BLaER1 (cell line): ENCODE results near the gene RAB6A.

Experiments used
- H3K27ac ChIP-seq: shearing (Covaris generic); formaldehyde crosslinking; 2 replicates; pipeline ENCODE4 v1.8.1; 2022
- H3K27me3 ChIP-seq: shearing (Covaris generic); formaldehyde crosslinking; 2 replicates; pipeline ENCODE4 v1.8.1; 2022
- H3K36me3 ChIP-seq: shearing (Covaris generic); formaldehyde crosslinking; 2 replicates; pipeline ENCODE4 v1.8.1; 2022
- H3K4me1 ChIP-seq: shearing (Covaris generic); formaldehyde crosslinking; 2 replicates; pipeline ENCODE4 v1.8.1; 2022
- H3K4me2 ChIP-seq: shearing (Covaris generic); formaldehyde crosslinking; 2 replicates; pipeline ENCODE4 v1.8.1; 2022
- H3K4me3 ChIP-seq: shearing (Covaris generic); formaldehyde crosslinking; 2 replicates; pipeline ENCODE4 v1.8.1; 2022
- H3K9ac ChIP-seq: shearing (Covaris generic); formaldehyde crosslinking; 2 replicates; pipeline ENCODE4 v1.8.1; 2022
- H3K9me3 ChIP-seq: shearing (Covaris generic); formaldehyde crosslinking; 2 replicates; pipeline ENCODE4 v1.8.1; 2022
- H4K20me1 ChIP-seq: shearing (Covaris generic); formaldehyde crosslinking; 2 replicates; pipeline ENCODE4 v1.8.1; 2022
- Cebpa-rat ChIP-seq: shearing (Covaris generic); IDR thresholded peaks from 2 replicates; pipeline ENCODE4 v1.8.1; 2022

RAB6A gene

DNA sequence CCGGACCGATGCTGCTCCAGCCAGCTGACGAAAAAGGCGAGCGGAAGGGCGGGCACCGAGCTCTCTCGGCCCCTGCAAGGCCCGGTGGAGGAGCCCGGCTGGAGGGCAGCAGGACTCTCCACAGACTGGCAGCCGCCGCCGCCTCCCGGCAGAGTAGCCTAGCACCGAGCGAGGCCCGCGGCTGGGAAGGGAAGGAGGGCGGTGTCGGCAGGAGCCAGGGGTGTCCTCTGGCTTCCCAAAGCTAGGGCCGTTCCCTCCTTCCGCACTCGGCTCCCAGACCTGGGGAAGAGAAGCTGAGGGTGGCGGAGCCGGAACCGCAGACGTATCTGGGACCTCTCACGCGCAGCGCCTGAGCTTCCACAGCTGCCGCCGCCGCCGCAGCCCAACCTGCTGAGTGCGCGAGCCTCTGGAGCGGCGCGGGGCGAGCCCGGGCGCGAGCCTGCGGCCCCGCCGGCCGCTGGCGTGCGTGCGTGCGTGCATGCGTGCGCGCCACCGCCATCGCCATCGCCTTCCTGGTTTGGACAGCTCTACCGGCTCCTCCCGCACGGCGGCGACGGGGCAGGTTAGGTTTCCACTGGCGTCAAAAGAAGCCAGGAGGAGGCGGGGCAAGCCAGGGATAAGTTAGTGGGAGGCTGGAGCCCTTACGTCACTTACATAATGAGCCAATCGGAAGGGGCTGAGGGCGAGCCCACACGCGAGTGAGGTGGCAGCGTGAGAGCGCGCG, at the start of gene RAB6A:
RAB6A (minus strand) TSS at position 396 of the 724 bp plus-strand sequence. CDS start 439 bp downstream, outside the sequence.
- Histone ChIP-seq H3K27ac (peak within 1 kb of the TSS; percentile 90), H3K9me3 (no peaks in the 10 kb centered on the region), H3K4me2 (peak within 1 kb of the TSS; percentile 93), H3K36me3 (0 out of 2 replicates have a peak, but pooled peaks cover 3% of the 10 kb centered on the region), H3K9ac (peak within 1 kb of the TSS; percentile 97), H3K4me3 (peak within 1 kb of the TSS; percentile 100), H4K20me1 (peaks cover 38% of the 10 kb centered on the region), H3K4me1 (peaks cover 19% of the 10 kb centered on the region), H3K27me3 (no peaks in the 10 kb centered on the region)
- TF ChIP-seq Cebpa-rat: no peak

DNA sequence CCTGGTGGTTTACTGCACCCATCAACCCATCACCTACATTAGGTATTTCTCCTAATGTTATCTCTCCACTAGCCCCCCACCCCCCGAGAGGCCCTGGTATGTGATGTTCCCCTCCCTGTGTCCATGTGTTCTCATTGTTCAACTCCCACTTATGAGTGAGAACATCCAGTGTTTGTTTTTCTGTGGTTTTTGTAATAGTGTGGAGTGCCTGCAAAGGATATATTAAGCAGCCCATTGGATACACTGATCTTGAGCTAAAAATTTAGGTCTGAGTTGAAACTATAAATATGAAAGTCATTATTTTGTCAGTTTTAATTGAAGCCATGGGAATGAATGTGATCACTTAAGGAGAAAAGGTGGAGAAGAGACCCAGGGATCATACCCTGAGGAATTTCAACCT, 49.8 kb upstream of the RAB6A start:
- no peak overlapping the region for H3K27ac ChIP-seq
- no peak for TF ChIP-seq Cebpa-rat
- peaks cover 46% of the 10 kb centered on the region for H3K36me3 ChIP-seq
- no peak overlapping the region for H3K9ac ChIP-seq
- H3K27me3 ChIP-seq: no peaks in the 10 kb centered on the region
- no peak overlapping the region for H3K4me3 ChIP-seq
- no peak overlapping the region for H3K4me2 ChIP-seq
- no peaks in the 10 kb centered on the region for H4K20me1 ChIP-seq
- no peaks in the 10 kb centered on the region for H3K9me3 ChIP-seq
- H3K4me1 ChIP-seq: no peaks in the 10 kb centered on the region

DNA sequence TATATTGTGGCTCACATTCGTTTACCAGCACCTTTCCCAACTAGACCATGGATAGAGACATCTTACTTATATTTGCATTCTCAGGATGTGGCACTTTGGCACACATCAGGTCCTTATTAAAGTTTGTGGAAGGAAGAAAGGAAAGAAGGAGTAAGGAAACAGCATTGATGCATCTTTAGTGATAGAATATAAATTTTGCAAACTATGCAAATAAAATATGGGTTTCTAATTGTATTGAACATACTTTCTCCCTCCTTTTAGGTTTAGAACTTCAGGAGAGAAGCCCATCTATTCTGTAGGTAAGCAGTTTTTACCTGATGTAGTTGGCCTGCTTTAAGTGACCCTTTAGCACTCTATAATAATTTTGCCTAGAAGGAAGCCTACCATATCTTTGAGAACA, 47.2 kb upstream of the RAB6A start:
- no peak overlapping the region for H3K27ac ChIP-seq

DNA sequence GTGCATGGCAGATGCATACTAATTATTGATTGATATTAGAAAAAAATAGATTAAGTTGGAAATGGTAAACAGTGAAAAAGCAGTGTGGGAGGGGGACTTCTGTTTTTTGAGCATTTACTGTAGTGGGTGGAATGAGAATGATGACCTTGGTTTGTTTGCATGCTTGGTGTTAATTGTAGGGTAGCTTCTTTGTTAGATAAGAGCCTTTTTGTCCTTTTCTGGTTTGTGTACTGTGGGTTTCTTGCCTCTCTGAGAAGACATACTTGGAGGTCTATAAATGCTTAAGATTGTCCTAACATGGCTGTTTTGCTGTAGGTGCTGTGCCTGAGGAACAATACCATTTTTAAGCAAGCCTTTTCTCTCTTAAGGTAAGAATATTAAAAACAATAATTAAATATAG, 43.8 kb upstream of the RAB6A start:
- Histone ChIP-seq H3K27ac (no peak overlapping the region), H3K27me3 (no peaks in the 10 kb centered on the region), H3K9me3 (no peaks in the 10 kb centered on the region), H4K20me1 (no peaks in the 10 kb centered on the region), H3K36me3 (peaks cover 44% of the 10 kb centered on the region), H3K4me1 (peaks cover 4% of the 10 kb centered on the region; the same call in 1 of the 2 replicates), H3K4me2 (no peak overlapping the region), H3K9ac (no peak overlapping the region), H3K4me3 (no peak overlapping the region)
- no peak for TF ChIP-seq Cebpa-rat

More for the DNA sequence above, 47.2 kb upstream of the RAB6A start:
- H3K4me2 ChIP-seq: no peak overlapping the region
- no peak for TF ChIP-seq Cebpa-rat
- no peaks in the 10 kb centered on the region for H3K27me3 ChIP-seq
- no peak overlapping the region for H3K4me3 ChIP-seq
- peaks cover 59% of the 10 kb centered on the region for H3K36me3 ChIP-seq
- H3K4me1 ChIP-seq: no peaks in the 10 kb centered on the region
- no peaks in the 10 kb centered on the region for H4K20me1 ChIP-seq
- no peaks in the 10 kb centered on the region for H3K9me3 ChIP-seq
- no peak overlapping the region for H3K9ac ChIP-seq

DNA sequence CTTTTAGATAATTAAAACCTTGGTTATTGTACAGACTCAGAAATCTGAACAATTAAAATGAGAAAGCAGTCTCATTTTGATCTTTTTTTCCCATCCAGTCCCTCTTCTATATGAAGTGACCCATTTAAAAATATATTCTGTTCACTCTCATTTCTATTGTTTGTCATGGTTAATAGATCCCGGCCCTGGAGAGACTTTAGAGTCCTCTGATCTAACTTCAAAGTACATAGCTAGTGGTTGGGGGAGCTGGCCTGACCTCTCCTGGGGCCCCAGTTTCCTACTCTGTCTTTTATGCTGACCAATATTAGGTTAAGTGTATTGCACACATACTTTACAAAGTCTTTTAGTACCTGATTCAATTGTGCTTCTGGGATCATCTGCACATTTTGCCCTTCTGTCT, 40.3 kb upstream of the RAB6A start:
- no peak overlapping the region for H3K9ac ChIP-seq
- H3K4me2 ChIP-seq: 0 out of 2 replicates have a peak overlapping the region, but pooled peaks have one; percentile 2
- peaks cover 9% of the 10 kb centered on the region; the same call in 1 of the 2 replicates for H4K20me1 ChIP-seq
- H3K27me3 ChIP-seq: no peaks in the 10 kb centered on the region
- H3K27ac ChIP-seq: no peak overlapping the region
- H3K4me3 ChIP-seq: no peak overlapping the region
- H3K4me1 ChIP-seq: peaks cover 4% of the 10 kb centered on the region; the same call in 1 of the 2 replicates
- no peaks in the 10 kb centered on the region for H3K9me3 ChIP-seq
- peaks cover 35% of the 10 kb centered on the region for H3K36me3 ChIP-seq
- TF ChIP-seq Cebpa-rat: no peak

DNA sequence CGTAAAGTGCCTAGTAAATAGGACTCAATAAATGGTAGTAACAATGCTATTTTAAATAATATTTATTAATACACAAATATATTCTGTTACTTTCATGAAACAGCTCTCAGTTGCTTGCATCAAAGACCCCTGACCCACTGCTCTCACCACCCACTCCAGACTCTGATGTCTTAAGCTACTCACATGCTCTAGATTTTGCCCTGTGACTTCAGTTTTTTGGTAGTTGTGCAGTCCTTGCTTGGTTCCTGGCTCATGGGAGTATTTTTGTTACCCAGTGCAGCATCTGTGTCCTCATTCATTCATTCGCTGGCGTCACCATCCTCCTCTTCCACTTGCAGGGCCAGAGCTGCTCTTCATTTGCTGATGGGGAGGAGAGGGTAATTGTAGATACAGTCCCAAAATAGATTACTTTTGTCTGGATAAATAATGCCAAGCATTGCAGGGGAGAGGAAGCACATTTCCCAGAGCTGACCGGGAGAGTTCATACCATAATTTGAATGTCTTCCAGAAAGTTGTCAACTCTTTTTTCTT, 39.5 kb upstream of the RAB6A start:
- Histone ChIP-seq H3K9me3 (no peaks in the 10 kb centered on the region), H3K27me3 (no peaks in the 10 kb centered on the region), H3K4me1 (peaks cover 4% of the 10 kb centered on the region; the same call in 1 of the 2 replicates), H4K20me1 (peaks cover 9% of the 10 kb centered on the region; the same call in 1 of the 2 replicates), H3K9ac (no peak overlapping the region), H3K27ac (no peak overlapping the region), H3K4me2 (no peak overlapping the region), H3K4me3 (no peak overlapping the region), H3K36me3 (peaks cover 32% of the 10 kb centered on the region)
- no peak for TF ChIP-seq Cebpa-rat

DNA sequence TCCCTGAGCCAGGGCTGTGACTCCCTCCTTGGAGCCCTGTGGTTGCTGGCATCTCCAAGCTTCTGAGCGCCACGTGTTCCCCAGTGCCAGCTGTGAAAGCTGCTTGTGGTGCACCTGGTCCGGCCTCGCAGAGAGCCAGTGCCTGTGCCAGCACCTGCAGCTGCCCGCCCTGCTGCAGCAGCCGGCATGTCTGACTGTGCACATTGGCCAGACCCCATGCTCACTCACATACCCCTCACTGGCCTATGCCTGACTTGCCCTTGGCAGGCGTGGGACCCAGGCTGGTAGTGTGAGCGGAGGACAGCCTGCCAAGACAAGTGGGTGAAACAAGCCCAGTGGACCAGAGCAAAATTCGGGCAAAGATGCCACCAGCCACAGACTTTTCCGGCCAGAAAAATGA, 36.6 kb upstream of the RAB6A start:
- no peak overlapping the region for H3K4me2 ChIP-seq
- peaks cover 32% of the 10 kb centered on the region for H3K36me3 ChIP-seq
- no peak for TF ChIP-seq Cebpa-rat
- peaks cover 4% of the 10 kb centered on the region; the same call in 1 of the 2 replicates for H3K4me1 ChIP-seq
- H3K4me3 ChIP-seq: no peak overlapping the region
- H4K20me1 ChIP-seq: peaks cover 9% of the 10 kb centered on the region; the same call in 1 of the 2 replicates
- no peaks in the 10 kb centered on the region for H3K9me3 ChIP-seq
- no peak overlapping the region for H3K27ac ChIP-seq
- no peaks in the 10 kb centered on the region for H3K27me3 ChIP-seq
- H3K9ac ChIP-seq: no peak overlapping the region

DNA sequence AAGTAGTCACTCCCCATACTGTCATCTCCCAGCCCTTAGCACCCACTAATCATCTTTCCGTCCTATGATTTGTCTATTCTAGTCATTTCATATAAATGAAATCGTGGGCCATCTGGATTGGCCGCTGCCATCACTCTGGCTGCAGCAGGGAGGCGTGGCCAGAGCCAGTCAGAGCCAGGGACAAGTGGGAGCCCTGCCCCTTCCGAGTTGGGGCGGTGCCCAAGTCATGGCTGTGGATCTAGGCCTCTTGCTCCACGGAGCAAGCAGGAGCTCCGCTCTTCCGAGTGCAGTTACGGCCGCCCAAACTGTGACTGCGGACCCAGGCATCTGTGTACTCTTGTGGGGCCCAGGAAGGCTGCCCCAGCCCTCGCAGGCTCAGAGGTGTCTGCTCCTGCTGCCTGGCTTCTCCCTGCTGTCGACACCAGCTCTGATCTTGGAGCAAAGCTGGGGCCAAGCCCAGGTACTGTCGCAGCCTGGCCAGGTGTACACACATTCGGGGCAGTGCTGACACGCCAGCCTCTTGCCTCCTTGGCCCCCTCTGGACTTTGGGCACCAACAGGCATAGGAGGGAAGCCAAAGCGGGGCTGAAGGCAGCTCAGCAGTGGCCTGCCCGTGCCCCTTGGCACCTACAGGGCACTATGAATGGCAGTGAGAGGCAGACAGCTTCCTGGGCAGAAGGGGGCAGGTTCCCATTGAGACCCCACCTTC, 35.2 kb upstream of the RAB6A start:
- no peak overlapping the region for H3K4me3 ChIP-seq
- H3K4me2 ChIP-seq: no peak overlapping the region
- H4K20me1 ChIP-seq: peaks cover 9% of the 10 kb centered on the region; the same call in 1 of the 2 replicates
- no peak for TF ChIP-seq Cebpa-rat
- no peaks in the 10 kb centered on the region for H3K9me3 ChIP-seq
- peaks cover 2% of the 10 kb centered on the region; the same call in 1 of the 2 replicates for H3K4me1 ChIP-seq
- H3K27ac ChIP-seq: no peak overlapping the region
- H3K9ac ChIP-seq: no peak overlapping the region
- H3K27me3 ChIP-seq: no peaks in the 10 kb centered on the region
- H3K36me3 ChIP-seq: peaks cover 46% of the 10 kb centered on the region

DNA sequence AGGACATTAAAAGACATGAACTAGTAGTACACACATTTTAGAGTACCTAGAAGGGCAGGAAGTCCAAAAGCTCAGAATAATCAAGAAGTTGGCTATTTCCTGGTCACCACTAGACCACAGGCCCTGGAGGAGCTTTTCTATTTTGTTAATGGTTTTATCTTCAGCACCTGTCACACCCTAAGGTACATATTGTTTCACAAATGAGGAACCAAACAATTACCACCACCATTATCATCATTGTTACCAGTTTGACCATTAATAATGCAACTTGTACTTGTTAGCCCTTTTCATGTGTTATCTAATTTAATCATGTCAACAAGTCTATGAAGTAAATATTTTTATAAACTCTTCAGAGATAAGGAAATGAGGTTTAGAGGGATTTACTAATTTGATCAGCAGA, 31.7 kb upstream of the RAB6A start:
- Histone ChIP-seq H3K4me3 (no peak overlapping the region), H3K36me3 (peaks cover 46% of the 10 kb centered on the region), H3K9ac (no peak overlapping the region), H3K27me3 (no peaks in the 10 kb centered on the region), H3K4me2 (no peak overlapping the region), H3K4me1 (peaks cover 12% of the 10 kb centered on the region), H3K9me3 (no peaks in the 10 kb centered on the region), H4K20me1 (peaks cover 8% of the 10 kb centered on the region; the same call in 1 of the 2 replicates), H3K27ac (no peak overlapping the region)
- no peak for TF ChIP-seq Cebpa-rat

DNA sequence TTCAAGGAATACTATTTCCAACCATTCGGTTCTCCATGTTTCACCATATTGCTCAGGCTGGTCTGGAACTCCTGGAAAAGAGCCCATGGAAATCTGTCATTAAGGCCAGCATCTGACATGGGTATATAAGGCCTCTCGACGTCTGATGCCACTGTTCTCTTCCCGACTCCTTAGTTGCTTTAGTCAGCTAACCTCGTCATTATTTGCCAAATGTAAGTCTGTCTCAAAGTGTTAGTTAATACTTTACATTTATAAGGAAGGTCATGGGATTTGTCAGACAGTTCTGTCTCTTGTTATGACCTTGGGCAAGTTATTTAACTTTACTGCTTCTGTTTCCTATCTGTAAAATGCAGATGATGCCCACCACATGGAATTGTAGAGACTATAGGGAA, 28.4 kb upstream of the RAB6A start:
- Histone ChIP-seq H3K4me3 (peak overlapping the region; percentile 70; the same call in 1 of the 2 replicates), H3K4me2 (peak overlapping the region; percentile 84), H3K27ac (no peak overlapping the region), H3K9ac (no peak overlapping the region), H3K36me3 (peaks cover 24% of the 10 kb centered on the region), H3K9me3 (no peaks in the 10 kb centered on the region), H3K4me1 (peaks cover 20% of the 10 kb centered on the region), H4K20me1 (no peaks in the 10 kb centered on the region), H3K27me3 (no peaks in the 10 kb centered on the region)
- no peak for TF ChIP-seq Cebpa-rat
